ENCODE results near the gene OTOG. TPM values are rescaled to one million over a fixed set of nuclear protein-coding genes. Genes with fewer than 3 reads are reported as not detected.

OTOG gene
- total and polyA plus RNA-seq, 2 donors (not counting 3 experiments of a cell fraction or from before 2014, with no cell fraction given) = not detected

- no TSS peak for BruUV-seq (replicated peaks)
Measured at GRCh38 chr11:17639781-17640180, 92.7 kb downstream of the OTOG start.

More at GRCh38 chr11:17639781-17640180, 92.7 kb downstream of the OTOG start:
- Histone ChIP-seq H3K9me3 (replicated peaks; ENCODE audit: control insufficient read depth, insufficient read depth, low read length) (no peaks in the 10 kb centered on the region), H2AFZ (ENCODE audit: low read depth, low read length) (no peak overlapping the region), H3K79me2 (ENCODE audit: control insufficient read depth, insufficient read depth, low read length) (no peaks in the 10 kb centered on the region), H3K4me1 (ENCODE audit: control insufficient read depth, extremely low read depth, insufficient read depth, low read length) (no peaks in the 10 kb centered on the region), H3K27ac (ENCODE audit: insufficient read depth, low read depth, low read length) (no peak overlapping the region), H3K4me3 (replicated peaks in 1 of 3; ENCODE audit: insufficient read depth in 1 of 3, low read depth in 1 of 3, low read length in 3 of 3) (no peak overlapping the region), H3K36me3 (ENCODE audit: control insufficient read depth in 2 of 2, extremely low read depth in 1 of 2, insufficient read depth in 2 of 2, low read length in 2 of 2) (no peaks in the 10 kb centered on the region), H3K27me3 (ENCODE audit: control insufficient read depth in 2 of 2, insufficient read depth in 2 of 2, low read length in 2 of 2) (peaks cover 0 to 2% of the 10 kb centered on the region in 2 experiments), H3K9me1 (replicated peaks; ENCODE audit: control insufficient read depth, extremely low read depth, insufficient read depth, low read length) (no peaks in the 10 kb centered on the region), H3K4me2 (ENCODE audit: insufficient read depth, low read length) (no peak overlapping the region), H4K20me1 (replicated peaks; ENCODE audit: control insufficient read depth, extremely low read depth, insufficient read depth, low read length) (no peaks in the 10 kb centered on the region), H3K9ac (replicated peaks; ENCODE audit: extremely low read depth, insufficient read depth, low read length) (no peak overlapping the region)
- FAIRE-seq = no peak
- intact Hi-C loops (cut with micrococcal nuclease) (no loop called here), dilution Hi-C loops (cut with MboI; ENCODE audit: extremely low pct_ligation_motif_present, low sequenced_read_pairs) (no loop called here)
- ChIA-PET POLR2A (no interaction called here), CTCF (no interaction called here)
- no peak for DNase-seq (ENCODE audit: low read depth, low spot score)
- TF ChIP-seq FOS (IDR thresholded peaks at IDR 0.05; ENCODE audit: borderline replicate concordance, insufficient read depth, low read length) (no peak), EZH2 (IDR thresholded peaks at IDR 0.05; ENCODE audit: borderline replicate concordance, low read depth, low read length, severe bottlenecking) (no peak), GATA2 (IDR thresholded peaks at IDR 0.05; ENCODE audit: insufficient read depth, insufficient read length, low read depth, low read length) (no peak), POLR2AphosphoS5 (IDR thresholded peaks at IDR 0.05; ENCODE audit: insufficient read depth, low read depth, low read length) (no peak), JUN (IDR thresholded peaks at IDR 0.05; ENCODE audit: borderline replicate concordance, insufficient read depth, insufficient read length, low read depth) (no peak), MYC (IDR thresholded peaks at IDR 0.05; ENCODE audit: low read depth, low read length) (no peak), MAX (IDR thresholded peaks at IDR 0.05; ENCODE audit: insufficient read depth, insufficient read length) (no peak), POLR2A (IDR thresholded peaks at IDR 0.05; ENCODE audit: low read depth, low read length) (no peak)
- TF ChIP-seq, protein P1, sequence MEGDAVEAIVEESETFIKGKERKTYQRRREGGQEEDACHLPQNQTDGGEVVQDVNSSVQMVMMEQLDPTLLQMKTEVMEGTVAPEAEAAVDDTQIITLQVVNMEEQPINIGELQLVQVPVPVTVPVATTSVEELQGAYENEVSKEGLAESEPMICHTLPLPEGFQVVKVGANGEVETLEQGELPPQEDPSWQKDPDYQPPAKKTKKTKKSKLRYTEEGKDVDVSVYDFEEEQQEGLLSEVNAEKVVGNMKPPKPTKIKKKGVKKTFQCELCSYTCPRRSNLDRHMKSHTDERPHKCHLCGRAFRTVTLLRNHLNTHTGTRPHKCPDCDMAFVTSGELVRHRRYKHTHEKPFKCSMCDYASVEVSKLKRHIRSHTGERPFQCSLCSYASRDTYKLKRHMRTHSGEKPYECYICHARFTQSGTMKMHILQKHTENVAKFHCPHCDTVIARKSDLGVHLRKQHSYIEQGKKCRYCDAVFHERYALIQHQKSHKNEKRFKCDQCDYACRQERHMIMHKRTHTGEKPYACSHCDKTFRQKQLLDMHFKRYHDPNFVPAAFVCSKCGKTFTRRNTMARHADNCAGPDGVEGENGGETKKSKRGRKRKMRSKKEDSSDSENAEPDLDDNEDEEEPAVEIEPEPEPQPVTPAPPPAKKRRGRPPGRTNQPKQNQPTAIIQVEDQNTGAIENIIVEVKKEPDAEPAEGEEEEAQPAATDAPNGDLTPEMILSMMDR (IDR thresholded peaks at IDR 0.05; ENCODE audit: extremely low read depth in 1 of 2, insufficient read depth in 1 of 2, low read depth in 1 of 2, low read length in 2 of 2) = no peak

Data from endothelial cell of umbilical vein (primary cell).